GM12864 (cell line): ENCODE results near the gene RMP24.

ENCODE experiments used
- DNase-seq: peaks from one replicate; pipeline ENCODE4 v3.0.0-alpha.2; 2011; ENCODE audit warnings: low read depth
- H3K4me3 ChIP-seq: 2 replicates; pipeline ENCODE4 v1.5.1; 2011; ENCODE audit warnings: mild to moderate bottlenecking, low read depth, low read length, control low read depth
- TF ChIP-seq, protein P1 (sequence below): IDR thresholded peaks from 2 replicates; pipeline ENCODE4 v1.5.1; 2011; ENCODE audit warnings: low read depth, mild to moderate bottlenecking, moderate library complexity, low read length, control low read depth, inconsistent platforms; ENCODE audit errors: missing control alignments

Gene RMP24

GRCh38 chr18:35974181-35974580 lies 1.7 kb downstream of the RMP24 start:
- TF ChIP-seq, protein P1, sequence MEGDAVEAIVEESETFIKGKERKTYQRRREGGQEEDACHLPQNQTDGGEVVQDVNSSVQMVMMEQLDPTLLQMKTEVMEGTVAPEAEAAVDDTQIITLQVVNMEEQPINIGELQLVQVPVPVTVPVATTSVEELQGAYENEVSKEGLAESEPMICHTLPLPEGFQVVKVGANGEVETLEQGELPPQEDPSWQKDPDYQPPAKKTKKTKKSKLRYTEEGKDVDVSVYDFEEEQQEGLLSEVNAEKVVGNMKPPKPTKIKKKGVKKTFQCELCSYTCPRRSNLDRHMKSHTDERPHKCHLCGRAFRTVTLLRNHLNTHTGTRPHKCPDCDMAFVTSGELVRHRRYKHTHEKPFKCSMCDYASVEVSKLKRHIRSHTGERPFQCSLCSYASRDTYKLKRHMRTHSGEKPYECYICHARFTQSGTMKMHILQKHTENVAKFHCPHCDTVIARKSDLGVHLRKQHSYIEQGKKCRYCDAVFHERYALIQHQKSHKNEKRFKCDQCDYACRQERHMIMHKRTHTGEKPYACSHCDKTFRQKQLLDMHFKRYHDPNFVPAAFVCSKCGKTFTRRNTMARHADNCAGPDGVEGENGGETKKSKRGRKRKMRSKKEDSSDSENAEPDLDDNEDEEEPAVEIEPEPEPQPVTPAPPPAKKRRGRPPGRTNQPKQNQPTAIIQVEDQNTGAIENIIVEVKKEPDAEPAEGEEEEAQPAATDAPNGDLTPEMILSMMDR, result no peak
- no peak overlapping the region for H3K4me3 ChIP-seq

DNA sequence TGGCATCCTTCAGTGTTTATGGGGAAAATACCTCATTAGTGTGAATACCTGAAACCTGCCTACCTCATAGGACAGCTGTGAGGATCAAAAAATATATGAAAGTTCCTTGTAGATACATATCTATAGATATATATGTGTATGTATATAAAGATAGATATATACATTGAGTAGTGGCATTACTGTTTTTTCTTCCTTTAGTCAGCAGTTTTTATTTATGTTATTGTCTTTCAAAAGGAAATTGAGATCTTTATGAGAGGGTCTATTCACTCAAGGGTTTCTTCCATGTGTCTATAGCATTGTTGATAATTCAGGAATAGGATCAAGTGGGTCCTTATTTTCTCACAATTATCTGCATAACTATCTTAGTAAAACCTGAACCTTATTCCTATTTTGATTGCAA lies 6.6 kb downstream of the RMP24 start:
- TF ChIP-seq, protein P1, result no peak
- DNase-seq, result no peak
- H3K4me3 ChIP-seq, result no peak overlapping the region

More at GRCh38 chr18:35974181-35974580, 1.7 kb downstream of the RMP24 start:
- no peak for DNase-seq

- TF ChIP-seq, protein P1, result no peak
- DNase-seq, result no peak
- no peak overlapping the region for H3K4me3 ChIP-seq
Observed at GRCh38 chr18:35982409-35983114, 10.1 kb downstream of the RMP24 start.

- H3K4me3 ChIP-seq, result no peak overlapping the region
- no peak for DNase-seq
- TF ChIP-seq, protein P1, result no peak
Observed at GRCh38 chr18:35983147-35983546, 10.7 kb downstream of the RMP24 start.

GRCh38 chr18:35983818-35984217 lies 11.3 kb downstream of the RMP24 start:
- DNase-seq, result no peak
- TF ChIP-seq, protein P1, result no peak

DNA sequence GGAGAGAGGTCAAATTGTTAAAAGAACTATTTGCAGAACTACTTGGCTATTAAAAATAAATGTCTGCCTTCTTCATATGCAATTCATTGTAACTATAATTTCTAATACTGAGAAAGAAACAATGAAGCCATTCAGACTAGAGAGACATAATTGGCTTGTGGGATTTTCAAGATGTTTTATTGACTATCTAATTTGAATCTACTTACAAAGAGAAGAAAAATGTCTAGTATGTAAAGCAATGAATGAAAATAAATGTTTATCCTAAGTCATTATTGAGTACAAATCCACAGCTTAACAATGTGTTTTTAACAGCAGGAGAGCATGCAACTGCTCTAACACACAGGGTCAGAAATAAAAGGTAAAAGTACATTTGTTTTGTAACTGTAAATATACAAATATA lies 19.2 kb downstream of the RMP24 start:
- DNase-seq, result no peak
- TF ChIP-seq, protein P1, result no peak

More at GRCh38 chr18:35983818-35984217, 11.3 kb downstream of the RMP24 start:
- H3K4me3 ChIP-seq, result no peak overlapping the region

GRCh38 chr18:35993013-35993412 lies 20.5 kb downstream of the RMP24 start:
- TF ChIP-seq, protein P1, result no peak
- no peak for DNase-seq
- H3K4me3 ChIP-seq, result no peak overlapping the region

More for the DNA sequence above, 19.2 kb downstream of the RMP24 start:
- no peak overlapping the region for H3K4me3 ChIP-seq
